ENCODE measurements around the gene GRB10.
"Not testable (repeated sequence)": the region's sequence is repeated elsewhere in the genome, so short reads cannot be mapped to it uniquely, and the experiment has no call there.

The GRB10 gene

GRCh38 chr7:50778189-50778588 is 4.5 kb downstream of the GRB10 start:
- H3K4me3 ChIP-seq (ENCODE audit: low read length): no peak overlapping the region
- TF ChIP-seq ZNF274 (IDR thresholded peaks at IDR 0.05; ENCODE audit: low read depth, low read length): no peak

DNA sequence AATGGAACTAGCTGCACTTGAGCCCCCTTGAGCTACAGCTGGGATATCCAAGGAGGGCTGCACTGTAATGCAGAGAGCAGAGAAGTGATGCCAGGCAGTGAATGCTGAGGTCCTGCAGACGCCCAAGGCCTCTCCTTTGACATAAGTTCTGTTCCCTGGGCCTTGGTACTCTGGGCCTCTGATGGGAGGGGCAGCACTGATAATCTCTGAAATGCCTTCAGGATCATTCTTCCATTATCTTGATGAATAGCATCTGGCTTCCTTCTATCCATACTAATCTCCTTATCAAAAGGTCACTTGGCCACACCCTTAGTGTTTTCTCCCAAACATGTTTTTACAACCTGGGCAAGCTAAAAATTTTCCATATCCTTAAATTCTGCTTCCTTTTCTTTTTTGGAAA is 6.9 kb downstream of the GRB10 start:
- no peak overlapping the region for H3K4me3 ChIP-seq (ENCODE audit: low read length)
- no peak for TF ChIP-seq ZNF274 (IDR thresholded peaks at IDR 0.05; ENCODE audit: low read depth, low read length)

GRCh38 chr7:50775231-50775630 is 7.5 kb downstream of the GRB10 start:
- H3K4me3 ChIP-seq (ENCODE audit: low read length): no peak overlapping the region
- no peak for TF ChIP-seq ZNF274 (IDR thresholded peaks at IDR 0.05; ENCODE audit: low read depth, low read length)

GRCh38 chr7:50774319-50774718 is 8.4 kb downstream of the GRB10 start:
- H3K4me3 ChIP-seq (ENCODE audit: low read length): no peak overlapping the region
- TF ChIP-seq ZNF274 (IDR thresholded peaks at IDR 0.05; ENCODE audit: low read depth, low read length): no peak

- H3K4me3 ChIP-seq (ENCODE audit: low read length): not testable (repeated sequence)
Observed at GRCh38 chr7:50773071-50773470, 9.6 kb downstream of the GRB10 start.

GRCh38 chr7:50771120-50772002 is 11.3 kb downstream of the GRB10 start:
- no peak for TF ChIP-seq ZNF274 (IDR thresholded peaks at IDR 0.05; ENCODE audit: low read depth, low read length)
- H3K4me3 ChIP-seq (ENCODE audit: low read length): no peak overlapping the region

- no peak for TF ChIP-seq ZNF274 (IDR thresholded peaks at IDR 0.05; ENCODE audit: low read depth, low read length)
- H3K4me3 ChIP-seq (ENCODE audit: low read length): no peak overlapping the region
Observed at GRCh38 chr7:50768485-50769474, 13.9 kb downstream of the GRB10 start.

DNA sequence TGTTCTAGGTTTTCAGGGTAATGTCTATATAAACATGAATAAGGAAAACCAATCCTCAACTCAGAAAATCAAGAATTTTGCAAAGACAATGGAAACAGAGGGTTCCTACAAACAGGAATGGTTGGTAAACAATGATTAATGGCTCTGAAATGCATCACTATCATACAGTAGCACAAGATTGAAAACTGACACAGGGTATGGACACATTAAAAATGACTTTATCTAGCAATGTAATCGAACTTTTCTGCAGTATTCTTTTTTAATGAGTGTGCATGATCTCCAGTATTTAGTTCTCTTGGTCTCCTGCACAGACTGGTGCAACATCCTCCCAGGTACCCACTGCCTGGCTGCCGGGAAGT is 15.9 kb downstream of the GRB10 start:
- H3K4me3 ChIP-seq (ENCODE audit: low read length): no peak overlapping the region
- TF ChIP-seq ZNF274 (IDR thresholded peaks at IDR 0.05; ENCODE audit: low read depth, low read length): no peak

GRCh38 chr7:50766106-50766848 is 16.4 kb downstream of the GRB10 start:
- TF ChIP-seq ZNF274 (IDR thresholded peaks at IDR 0.05; ENCODE audit: low read depth, low read length): no peak
- H3K4me3 ChIP-seq (ENCODE audit: low read length): no peak overlapping the region

- TF ChIP-seq ZNF274 (IDR thresholded peaks at IDR 0.05; ENCODE audit: low read depth, low read length): no peak
- no peak overlapping the region for H3K4me3 ChIP-seq (ENCODE audit: low read length)
Observed at GRCh38 chr7:50762337-50762736, 20.4 kb downstream of the GRB10 start.

DNA sequence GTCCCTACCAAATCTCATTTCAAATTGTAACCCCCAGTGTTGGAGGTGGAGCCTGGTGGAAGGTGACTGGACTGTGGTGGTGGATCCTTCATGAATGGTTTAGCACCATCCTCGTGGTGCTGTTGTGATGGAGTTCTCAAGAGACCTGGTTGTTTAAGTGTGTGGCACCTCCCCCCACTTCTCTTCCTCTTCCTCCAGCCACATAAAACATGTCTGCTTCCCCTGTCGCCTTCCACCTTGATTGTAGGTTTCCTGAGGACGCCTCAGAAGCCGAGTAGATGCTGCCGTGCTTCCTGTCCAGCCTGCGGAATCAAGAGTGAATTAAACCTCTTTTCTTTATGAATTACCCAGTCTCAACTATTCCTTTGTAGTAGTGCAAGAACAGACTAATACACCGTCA is 21.0 kb downstream of the GRB10 start:
- no peak for TF ChIP-seq ZNF274 (IDR thresholded peaks at IDR 0.05; ENCODE audit: low read depth, low read length)
- no peak overlapping the region for H3K4me3 ChIP-seq (ENCODE audit: low read length)

DNA sequence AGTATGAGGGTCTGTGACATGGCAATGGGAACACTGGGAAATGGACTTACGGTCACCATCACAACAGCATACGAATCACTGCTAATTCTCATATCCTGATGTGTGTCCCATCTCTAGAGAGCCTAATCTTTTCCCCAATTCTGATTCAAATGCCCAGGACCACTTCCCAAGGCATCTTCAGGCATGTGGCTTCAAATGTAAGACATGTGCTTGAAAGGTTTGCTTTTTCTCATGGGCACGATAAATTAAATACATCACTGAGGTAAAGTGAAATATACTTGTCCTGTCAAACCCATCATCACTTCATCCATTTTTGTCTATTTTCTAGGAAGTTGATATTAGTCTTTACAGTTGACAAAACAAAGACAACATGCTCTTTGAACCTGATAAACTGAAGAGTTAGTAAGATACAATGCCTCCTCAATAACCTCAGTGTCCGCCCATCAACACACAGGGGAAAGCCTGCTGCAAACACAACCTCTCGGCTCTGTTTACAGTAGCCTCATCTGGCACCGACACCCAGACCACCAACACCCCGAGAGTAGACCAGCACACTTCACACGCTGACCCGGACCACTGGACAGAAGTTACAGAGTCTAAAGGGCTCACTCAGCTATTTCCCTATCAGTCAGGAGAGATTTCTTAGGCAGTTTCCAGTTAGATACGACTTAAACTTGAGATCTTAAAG is 24.8 kb downstream of the GRB10 start:
- no peak overlapping the region for H3K4me3 ChIP-seq (ENCODE audit: low read length)
- TF ChIP-seq ZNF274 (IDR thresholded peaks at IDR 0.05; ENCODE audit: low read depth, low read length): no peak

- TF ChIP-seq ZNF274 (IDR thresholded peaks at IDR 0.05; ENCODE audit: low read depth, low read length): no peak
- no peak overlapping the region for H3K4me3 ChIP-seq (ENCODE audit: low read length)
Observed at GRCh38 chr7:50756180-50756579, 26.5 kb downstream of the GRB10 start.

DNA sequence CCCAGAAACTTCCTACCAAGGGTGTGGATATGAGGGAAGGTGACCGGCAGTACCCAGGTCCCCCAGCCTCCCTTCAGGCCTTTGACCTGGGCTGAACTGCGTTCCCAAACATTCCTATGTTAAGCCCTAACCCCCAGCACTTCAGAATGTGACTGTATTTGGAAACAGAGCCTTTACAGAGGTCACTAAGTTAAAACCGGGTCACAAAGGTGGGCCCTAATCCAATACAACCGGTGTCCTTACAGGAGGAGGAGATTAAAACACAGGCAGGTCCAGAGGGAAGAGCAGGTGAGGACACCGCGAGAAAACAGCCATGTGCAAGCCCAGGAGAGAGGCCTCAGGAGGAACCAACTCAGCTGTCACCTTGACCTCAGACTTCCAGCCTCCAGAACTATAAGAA is 28.0 kb downstream of the GRB10 start:
- H3K4me3 ChIP-seq (ENCODE audit: low read length): no peak overlapping the region
- no peak for TF ChIP-seq ZNF274 (IDR thresholded peaks at IDR 0.05; ENCODE audit: low read depth, low read length)
